Measurements from ENCODE around the gene PIGQ. TPM values are rescaled to one million over a fixed set of nuclear protein-coding genes. Genes with fewer than 3 reads are reported as not detected.
A peak's percentile ranks its signal among the peaks of the same experiment; 100 is the strongest.

Gene PIGQ
- total and polyA plus RNA-seq, 2 of the 13 experiments (the other 11 are each of a cell fraction or from before 2014, with no cell fraction given) = 7.7 to 19.7 TPM

DNA sequence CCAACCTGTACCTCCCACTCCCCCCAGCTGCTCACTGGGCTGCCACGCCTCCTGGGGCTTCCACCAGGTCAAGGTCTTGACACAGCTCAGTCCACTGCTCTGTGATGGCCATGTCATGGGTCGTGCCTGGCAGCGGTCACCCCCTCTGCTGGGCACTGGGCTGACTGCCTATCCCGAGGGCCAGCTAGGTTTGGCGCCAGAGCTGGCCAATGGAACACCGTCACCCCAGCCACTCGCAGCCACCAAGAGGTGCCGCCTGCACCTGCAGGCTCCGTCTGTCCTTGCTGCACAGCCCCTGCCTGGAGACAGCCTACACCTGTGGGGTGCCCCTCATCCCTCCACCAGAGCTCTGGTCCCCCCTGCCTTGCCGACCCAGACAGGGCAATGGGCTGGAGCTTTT lies 15.6 kb downstream of the PIGQ start (continued):
- TF ChIP-seq ZBTB4 (CRISPR knock-in tag; IDR thresholded peaks at IDR 0.05; ENCODE audit: borderline replicate concordance) = no peak
- TF ChIP-seq IRF2 (CRISPR knock-in tag; IDR thresholded peaks at IDR 0.05) = no peak
- no peak for TF ChIP-seq SIX1 (CRISPR knock-in tag; IDR thresholded peaks at IDR 0.05; ENCODE audit: borderline replicate concordance)
- TF ChIP-seq, protein P1, sequence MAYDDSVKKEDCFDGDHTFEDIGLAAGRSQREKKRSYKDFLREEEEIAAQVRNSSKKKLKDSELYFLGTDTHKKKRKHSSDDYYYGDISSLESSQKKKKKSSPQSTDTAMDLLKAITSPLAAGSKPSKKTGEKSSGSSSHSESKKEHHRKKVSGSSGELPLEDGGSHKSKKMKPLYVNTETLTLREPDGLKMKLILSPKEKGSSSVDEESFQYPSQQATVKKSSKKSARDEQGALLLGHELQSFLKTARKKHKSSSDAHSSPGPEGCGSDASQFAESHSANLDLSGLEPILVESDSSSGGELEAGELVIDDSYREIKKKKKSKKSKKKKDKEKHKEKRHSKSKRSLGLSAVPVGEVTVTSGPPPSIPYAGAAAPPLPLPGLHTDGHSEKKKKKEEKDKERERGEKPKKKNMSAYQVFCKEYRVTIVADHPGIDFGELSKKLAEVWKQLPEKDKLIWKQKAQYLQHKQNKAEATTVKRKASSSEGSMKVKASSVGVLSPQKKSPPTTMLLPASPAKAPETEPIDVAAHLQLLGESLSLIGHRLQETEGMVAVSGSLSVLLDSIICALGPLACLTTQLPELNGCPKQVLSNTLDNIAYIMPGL (CRISPR knock-in tag; IDR thresholded peaks at IDR 0.05; ENCODE audit: borderline replicate concordance in 1 of 2, low read depth in 1 of 2) = no peak
- no peak for TF ChIP-seq STAT5B (CRISPR knock-in tag; IDR thresholded peaks at IDR 0.05)
- no peak for TF ChIP-seq SOX6 (IDR thresholded peaks at IDR 0.05)
- TF ChIP-seq SOX6 (CRISPR knock-in tag; IDR thresholded peaks at IDR 0.05) = no peak
- TF ChIP-seq NBN (conservative IDR thresholded peaks at IDR 0.05) = no peak
- TF ChIP-seq TBP (CRISPR knock-in tag; IDR thresholded peaks at IDR 0.05) = no peak
- TF ChIP-seq ZNF597 (CRISPR knock-in tag; IDR thresholded peaks at IDR 0.05) = no peak
- TF ChIP-seq RNF2 (conservative IDR thresholded peaks at IDR 0.05; ENCODE audit: low read depth) = no peak
- no peak for TF ChIP-seq NPAS2 (CRISPR knock-in tag; IDR thresholded peaks at IDR 0.05; ENCODE audit: borderline replicate concordance)
- TF ChIP-seq U2AF1 (optimal IDR thresholded peaks at IDR 0.05; ENCODE audit: low read depth, low read length) = no peak
- TF ChIP-seq TP53 (CRISPR knock-in tag; conservative IDR thresholded peaks at IDR 0.05) = no peak
- TF ChIP-seq ATM (IDR thresholded peaks at IDR 0.05; ENCODE audit: borderline replicate concordance) = no peak
- TF ChIP-seq CAMTA2 (CRISPR knock-in tag; IDR thresholded peaks at IDR 0.05; ENCODE audit: borderline replicate concordance) = no peak
- TF ChIP-seq THYN1 (CRISPR knock-in tag; IDR thresholded peaks at IDR 0.05; ENCODE audit: borderline replicate concordance, low read depth) = no peak
- no peak for TF ChIP-seq MEIS2 (CRISPR knock-in tag; IDR thresholded peaks at IDR 0.05)
- TF ChIP-seq, protein P2, sequence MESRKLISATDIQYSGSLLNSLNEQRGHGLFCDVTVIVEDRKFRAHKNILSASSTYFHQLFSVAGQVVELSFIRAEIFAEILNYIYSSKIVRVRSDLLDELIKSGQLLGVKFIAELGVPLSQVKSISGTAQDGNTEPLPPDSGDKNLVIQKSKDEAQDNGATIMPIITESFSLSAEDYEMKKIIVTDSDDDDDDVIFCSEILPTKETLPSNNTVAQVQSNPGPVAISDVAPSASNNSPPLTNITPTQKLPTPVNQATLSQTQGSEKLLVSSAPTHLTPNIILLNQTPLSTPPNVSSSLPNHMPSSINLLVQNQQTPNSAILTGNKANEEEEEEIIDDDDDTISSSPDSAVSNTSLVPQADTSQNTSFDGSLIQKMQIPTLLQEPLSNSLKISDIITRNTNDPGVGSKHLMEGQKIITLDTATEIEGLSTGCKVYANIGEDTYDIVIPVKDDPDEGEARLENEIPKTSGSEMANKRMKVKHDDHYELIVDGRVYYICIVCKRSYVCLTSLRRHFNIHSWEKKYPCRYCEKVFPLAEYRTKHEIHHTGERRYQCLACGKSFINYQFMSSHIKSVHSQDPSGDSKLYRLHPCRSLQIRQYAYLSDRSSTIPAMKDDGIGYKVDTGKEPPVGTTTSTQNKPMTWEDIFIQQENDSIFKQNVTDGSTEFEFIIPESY (CRISPR knock-in tag; IDR thresholded peaks at IDR 0.05) = 0 out of 2 replicates have a peak, but pooled peaks have one; percentile 40
- no peak for TF ChIP-seq SMARCC2 (IDR thresholded peaks at IDR 0.05)
- TF ChIP-seq ZNF672 (CRISPR knock-in tag; IDR thresholded peaks at IDR 0.05) = no peak
- no peak; the same call in 1 of the 2 replicates for TF ChIP-seq HOXA3 (CRISPR knock-in tag; IDR thresholded peaks at IDR 0.05)
- 0 out of 2 replicates have a peak, but pooled peaks have one; percentile 31 for TF ChIP-seq RAD21 (CRISPR knock-in tag; IDR thresholded peaks at IDR 0.05)
- no peak for TF ChIP-seq MYNN (CRISPR knock-in tag; IDR thresholded peaks at IDR 0.05; ENCODE audit: low read depth)
- no peak for TF ChIP-seq ZNF589 (CRISPR knock-in tag; conservative IDR thresholded peaks at IDR 0.05)

Data from HepG2 (cell line).